Kidney epithelial cell (primary cell): ENCODE results near the gene ZFP90. TPM values are rescaled to one million over a fixed set of nuclear protein-coding genes. Genes with fewer than 3 reads are reported as not detected.
"Not testable (repeated sequence)": the region's sequence is repeated elsewhere in the genome, so short reads cannot be mapped to it uniquely, and the experiment has no call there.

Experiments used
- DNase-seq: peaks from one replicate; pipeline ENCODE4 v3.0.0-alpha.2; 2010; ENCODE audit warnings: low read depth
- H3K27me3 ChIP-seq: 2 replicates; pipeline ENCODE4 v1.6.0; 2011; ENCODE audit warnings: low read length; ENCODE audit not compliant: control insufficient read depth, insufficient read depth
- H3K36me3 ChIP-seq: 2 replicates; pipeline ENCODE4 v1.5.1; 2011; ENCODE audit warnings: low read length; ENCODE audit not compliant: control insufficient read depth, insufficient read depth
- H3K4me3 ChIP-seq: 2 replicates; pipeline ENCODE4 v1.5.1; 2011; ENCODE audit warnings: low read depth, mild to moderate bottlenecking, control low read depth, low read length
- total RNA-seq: library from RNA; depleted of rRNA; stranded (reverse); fragments of >200 nt; gene quantifications from 2 replicates; pipeline ENCODE4 v1.2.3, GENCODE V29; 2015
- TF ChIP-seq, protein P1 (sequence below): IDR thresholded peaks from 2 replicates; pipeline ENCODE4 v1.5.1; 2011; ENCODE audit warnings: mild to moderate bottlenecking, moderate library complexity, low read length, control low read depth, inconsistent platforms; ENCODE audit not compliant: insufficient read depth, poor library complexity, severe bottlenecking

The ZFP90 gene
- total RNA-seq, 1 donor from 2014 or later = 57.7 TPM

DNA sequence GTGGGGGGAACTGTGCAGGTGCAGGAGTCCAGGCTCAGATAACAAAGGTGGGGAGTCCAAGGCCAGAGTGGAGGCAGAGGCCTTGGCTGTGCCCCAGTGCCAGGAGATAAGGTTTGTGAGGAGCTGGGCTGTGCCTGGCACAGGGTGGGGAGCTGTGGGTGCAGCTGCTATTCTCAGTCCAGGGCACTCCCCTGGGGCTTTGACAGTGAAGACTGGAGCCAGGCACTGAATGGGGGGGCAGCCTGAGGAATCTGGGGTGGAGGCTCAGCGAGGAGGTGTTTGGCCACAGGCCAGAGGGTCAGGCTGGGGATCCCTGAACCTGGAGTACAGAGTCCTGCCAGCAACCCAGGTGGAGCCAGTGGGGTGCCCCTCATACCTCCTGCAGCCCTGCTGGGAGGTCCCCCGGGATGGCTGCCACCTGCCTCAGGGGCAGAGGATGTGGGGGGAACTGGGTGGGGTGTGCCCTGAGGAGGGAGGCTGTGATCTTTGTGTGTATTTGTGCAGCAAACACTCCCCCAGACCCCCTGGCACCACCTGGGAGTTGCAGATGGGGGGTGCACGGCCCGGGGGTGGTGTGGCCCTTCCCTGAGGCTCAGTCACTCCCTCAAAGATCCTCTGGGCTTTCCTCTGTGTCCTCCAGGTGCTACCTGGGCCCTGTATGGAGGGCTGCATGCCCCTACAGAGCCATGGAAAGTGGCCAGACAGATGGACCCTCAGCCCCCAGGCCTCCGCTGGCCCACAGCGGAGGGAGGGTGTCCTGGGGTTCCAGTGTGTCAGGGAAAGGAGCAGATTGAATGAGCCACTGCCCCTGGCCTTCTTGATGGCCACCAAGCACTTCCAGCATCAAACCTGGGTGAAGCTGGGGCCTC, 46.3 kb upstream of the ZFP90 start:
- Histone ChIP-seq H3K27me3 (no peaks in the 10 kb centered on the region), H3K4me3 (no peak overlapping the region), H3K36me3 (no peaks in the 10 kb centered on the region)
- TF ChIP-seq, protein P1, sequence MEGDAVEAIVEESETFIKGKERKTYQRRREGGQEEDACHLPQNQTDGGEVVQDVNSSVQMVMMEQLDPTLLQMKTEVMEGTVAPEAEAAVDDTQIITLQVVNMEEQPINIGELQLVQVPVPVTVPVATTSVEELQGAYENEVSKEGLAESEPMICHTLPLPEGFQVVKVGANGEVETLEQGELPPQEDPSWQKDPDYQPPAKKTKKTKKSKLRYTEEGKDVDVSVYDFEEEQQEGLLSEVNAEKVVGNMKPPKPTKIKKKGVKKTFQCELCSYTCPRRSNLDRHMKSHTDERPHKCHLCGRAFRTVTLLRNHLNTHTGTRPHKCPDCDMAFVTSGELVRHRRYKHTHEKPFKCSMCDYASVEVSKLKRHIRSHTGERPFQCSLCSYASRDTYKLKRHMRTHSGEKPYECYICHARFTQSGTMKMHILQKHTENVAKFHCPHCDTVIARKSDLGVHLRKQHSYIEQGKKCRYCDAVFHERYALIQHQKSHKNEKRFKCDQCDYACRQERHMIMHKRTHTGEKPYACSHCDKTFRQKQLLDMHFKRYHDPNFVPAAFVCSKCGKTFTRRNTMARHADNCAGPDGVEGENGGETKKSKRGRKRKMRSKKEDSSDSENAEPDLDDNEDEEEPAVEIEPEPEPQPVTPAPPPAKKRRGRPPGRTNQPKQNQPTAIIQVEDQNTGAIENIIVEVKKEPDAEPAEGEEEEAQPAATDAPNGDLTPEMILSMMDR = no peak
- DNase-seq = no peak

DNA sequence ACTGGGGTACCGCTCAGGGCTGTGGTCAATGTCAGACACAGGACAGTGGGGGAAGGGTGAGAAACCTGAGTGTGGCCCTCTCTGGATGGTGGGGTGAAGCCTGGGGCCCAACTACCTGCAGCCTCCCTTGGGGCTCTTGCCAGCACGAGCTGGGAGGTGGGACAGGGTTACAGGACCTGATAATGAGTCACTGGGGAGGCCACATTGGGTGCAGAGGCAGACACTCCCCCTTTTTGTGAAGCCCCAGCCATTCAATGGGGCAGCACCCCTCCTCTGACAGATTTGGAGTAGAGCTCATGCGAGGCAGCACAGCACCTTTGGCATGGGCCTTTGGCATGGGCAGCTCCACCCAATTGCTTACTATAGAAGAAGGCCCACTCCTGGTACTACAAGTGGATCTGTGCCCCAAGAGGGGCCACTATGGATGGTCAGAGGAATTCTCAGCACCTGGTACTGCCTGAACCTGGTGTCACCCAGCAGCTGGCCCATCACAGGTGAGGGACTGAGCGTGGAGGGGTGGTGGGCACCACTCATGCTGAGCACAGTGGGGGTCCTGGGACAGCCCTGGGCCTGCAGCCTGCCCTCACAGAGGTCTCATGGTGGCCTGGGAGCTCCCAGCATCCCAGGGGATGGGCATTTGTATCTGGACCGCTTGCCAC, 45.5 kb upstream of the ZFP90 start:
- Histone ChIP-seq H3K36me3 (no peaks in the 10 kb centered on the region), H3K4me3 (no peak overlapping the region), H3K27me3 (no peaks in the 10 kb centered on the region)
- no peak for DNase-seq
- TF ChIP-seq, protein P1 = no peak

DNA sequence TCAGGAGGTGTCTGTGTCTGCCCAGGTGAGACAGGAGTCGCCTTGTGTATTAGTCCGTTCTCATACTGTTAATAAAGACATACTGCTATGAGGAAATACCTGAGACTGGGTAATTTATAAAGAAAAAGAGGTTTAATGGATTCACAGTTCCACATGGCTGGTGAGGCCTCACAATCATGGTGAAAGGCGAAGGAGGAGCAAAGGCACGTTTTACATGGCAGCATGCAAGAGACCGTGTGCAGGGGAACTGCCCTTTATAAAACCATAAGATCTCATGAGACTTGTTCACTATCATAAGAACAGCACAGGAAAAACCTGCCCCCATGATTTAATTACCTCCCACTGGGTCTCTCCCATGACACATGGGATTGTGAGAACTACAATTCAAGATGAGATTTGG, 44.8 kb upstream of the ZFP90 start:
- not testable (repeated sequence) for DNase-seq, H3K27me3 ChIP-seq, H3K36me3 ChIP-seq, H3K4me3 ChIP-seq

DNA sequence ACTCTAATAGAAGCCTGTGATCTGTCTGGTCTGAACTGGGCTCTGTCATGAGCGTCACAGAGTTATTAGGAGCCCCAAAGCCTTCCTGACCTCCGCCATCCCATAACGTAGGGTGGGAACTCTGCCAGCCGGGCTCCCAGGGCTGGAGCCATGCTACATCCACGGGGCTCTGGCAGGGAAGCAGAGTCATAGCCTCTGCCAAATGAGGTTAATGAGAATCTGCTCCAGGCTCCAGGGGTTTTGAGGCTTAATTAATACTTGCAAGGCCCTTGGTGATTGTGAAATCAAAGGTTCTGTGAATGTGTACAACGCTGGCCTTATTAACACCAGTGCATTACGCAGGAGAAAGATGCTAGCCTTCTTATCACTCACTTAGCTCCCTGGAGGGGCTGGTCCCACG, 42.4 kb upstream of the ZFP90 start:
- H3K4me3 ChIP-seq = no peak overlapping the region
- TF ChIP-seq, protein P1 = no peak
- no peak for DNase-seq
- H3K27me3 ChIP-seq = no peaks in the 10 kb centered on the region
- no peaks in the 10 kb centered on the region for H3K36me3 ChIP-seq

DNA sequence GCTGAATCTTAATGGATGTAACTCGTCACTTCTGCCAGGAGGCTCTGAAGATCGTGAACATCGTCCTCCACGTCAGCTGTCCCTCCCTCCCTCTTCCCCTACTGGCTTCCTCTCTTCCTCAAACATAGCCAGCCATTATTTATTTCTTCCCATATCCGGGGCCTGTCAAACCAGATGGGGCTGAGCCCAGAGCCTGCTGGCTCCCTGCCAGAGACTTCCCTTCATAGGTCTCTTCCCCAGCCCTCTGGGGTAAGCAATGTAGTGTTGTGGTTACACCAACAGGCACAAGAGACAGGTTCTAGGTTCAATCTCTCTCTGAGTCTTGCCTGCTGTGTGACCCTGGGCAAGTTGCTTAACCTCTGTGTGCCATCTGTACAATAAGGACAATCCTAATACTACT, 40.1 kb upstream of the ZFP90 start:
- H3K36me3 ChIP-seq = no peaks in the 10 kb centered on the region
- H3K27me3 ChIP-seq = no peaks in the 10 kb centered on the region
- TF ChIP-seq, protein P1 = no peak
- no peak for DNase-seq
- no peak overlapping the region for H3K4me3 ChIP-seq

DNA sequence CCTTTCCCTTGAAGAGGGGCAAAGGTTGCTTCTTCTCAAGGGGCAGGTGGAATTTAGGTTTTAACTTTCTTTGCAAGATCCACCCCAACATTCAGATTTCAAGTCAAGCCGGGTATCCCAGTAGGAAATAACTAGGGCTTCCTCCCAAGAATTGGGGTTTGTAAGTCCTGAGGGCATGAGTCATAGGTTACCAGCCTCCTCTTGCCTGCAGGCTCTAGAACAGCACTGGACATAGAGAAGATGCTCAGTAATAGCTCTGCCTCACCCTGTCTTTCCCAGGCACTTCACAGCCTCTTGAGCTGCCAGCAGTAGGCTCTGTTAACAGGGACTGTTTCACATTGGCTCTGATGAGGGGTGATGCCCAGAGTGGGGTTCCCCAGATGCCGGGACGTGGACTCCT, 35.8 kb upstream of the ZFP90 start:
- DNase-seq = no peak
- H3K36me3 ChIP-seq = no peaks in the 10 kb centered on the region
- peaks cover 10% of the 10 kb centered on the region for H3K27me3 ChIP-seq
- TF ChIP-seq, protein P1 = no peak
- H3K4me3 ChIP-seq = no peak overlapping the region
